ENCODE data around the gene PHF24.

PHF24 gene

GRCh38 chr9:34996905-34997279 lies 38.8 kb downstream of the PHF24 start:
- Histone ChIP-seq H3K36me3 (ENCODE audit: control insufficient read depth in 1 of 2, insufficient read depth in 2 of 2, low read depth in 1 of 2, low read length in 2 of 2) (peaks cover 31 to 35% of the 10 kb centered on the region in 2 experiments), H2BK120ac (ENCODE audit: low read depth, low read length) (no peak overlapping the region), H4K91ac (ENCODE audit: low read length) (no peak overlapping the region), H3K27ac (ENCODE audit: low read length, poor library complexity, severe bottlenecking) (no peak overlapping the region), H3K18ac (ENCODE audit: low read depth in 1 of 2, low read length in 2 of 2) (no peak overlapping the region), H2BK15ac (ENCODE audit: low read depth, poor library complexity, severe bottlenecking) (no peak overlapping the region), H3K4me3 (ENCODE audit: insufficient read depth in 1 of 2, low read depth in 1 of 2, low read length in 2 of 2) (no peak overlapping the region), H3K4me1 (ENCODE audit: control insufficient read depth, insufficient read depth, low read depth, low read length) (peaks cover 34% of the 10 kb centered on the region), H3K23ac (ENCODE audit: low read length in 2 of 2) (no peak overlapping the region), H3K79me1 (replicated peaks; ENCODE audit: low read length, poor library complexity, severe bottlenecking) (peaks cover 5% of the 10 kb centered on the region), H3K27me3 (ENCODE audit: control insufficient read depth in 1 of 2, insufficient read depth in 1 of 2, low read length in 2 of 2) (no peaks in the 10 kb centered on the region), H2AFZ (ENCODE audit: low read depth, low read length) (no peak overlapping the region), H4K8ac (ENCODE audit: low read length) (no peak overlapping the region), H2AK5ac (ENCODE audit: low read length, severe bottlenecking) (no peak overlapping the region), H3K4ac (ENCODE audit: low read depth in 1 of 2, low read length in 2 of 2) (no peak overlapping the region), H3K9me3 (ENCODE audit: control insufficient read depth, low read length) (no peaks in the 10 kb centered on the region), H2BK12ac (ENCODE audit: low read length in 2 of 2) (no peak overlapping the region), H2BK5ac (ENCODE audit: low read depth, low read length, poor library complexity, severe bottlenecking) (no peak overlapping the region), H3K4me2 (ENCODE audit: low read length, poor library complexity, severe bottlenecking) (no peak overlapping the region), H3K14ac (ENCODE audit: low read length in 2 of 2) (no peak overlapping the region), H3K9ac (ENCODE audit: low read length) (no peak overlapping the region)
- WGBS = 88% methylated on average over 10 of the region's 10 CpGs
- no peak for DNase-seq

- no peak overlapping the region for H2BK12ac ChIP-seq (ENCODE audit: low read length in 2 of 2)
- H4K8ac ChIP-seq (ENCODE audit: low read length) = no peak overlapping the region
- no peak overlapping the region for H3K4me2 ChIP-seq (ENCODE audit: low read length, poor library complexity, severe bottlenecking)
- no peak overlapping the region for H4K91ac ChIP-seq (ENCODE audit: low read length)
- H2AFZ ChIP-seq (ENCODE audit: low read depth, low read length) = no peak overlapping the region
- no peak overlapping the region for H3K27ac ChIP-seq (ENCODE audit: low read length, poor library complexity, severe bottlenecking)
- H3K27me3 ChIP-seq (ENCODE audit: control insufficient read depth in 1 of 2, insufficient read depth in 1 of 2, low read length in 2 of 2) = no peaks in the 10 kb centered on the region
- no peak overlapping the region for H3K14ac ChIP-seq (ENCODE audit: low read length in 2 of 2)
- no peak overlapping the region for H2BK15ac ChIP-seq (ENCODE audit: low read depth, poor library complexity, severe bottlenecking)
- H2AK5ac ChIP-seq (ENCODE audit: low read length, severe bottlenecking) = no peak overlapping the region
- no peak overlapping the region for H3K23ac ChIP-seq (ENCODE audit: low read length in 2 of 2)
- peaks cover 5% of the 10 kb centered on the region for H3K79me1 ChIP-seq (replicated peaks; ENCODE audit: low read length, poor library complexity, severe bottlenecking)
- no peak overlapping the region for H3K4me3 ChIP-seq (ENCODE audit: insufficient read depth in 1 of 2, low read depth in 1 of 2, low read length in 2 of 2)
- H2BK5ac ChIP-seq (ENCODE audit: low read depth, low read length, poor library complexity, severe bottlenecking) = no peak overlapping the region
- no peak overlapping the region for H3K4ac ChIP-seq (ENCODE audit: low read depth in 1 of 2, low read length in 2 of 2)
- peaks cover 31 to 35% of the 10 kb centered on the region in 2 experiments for H3K36me3 ChIP-seq (ENCODE audit: control insufficient read depth in 1 of 2, insufficient read depth in 2 of 2, low read depth in 1 of 2, low read length in 2 of 2)
- H3K9ac ChIP-seq (ENCODE audit: low read length) = peak overlapping the region; percentile 9
- H2BK120ac ChIP-seq (ENCODE audit: low read depth, low read length) = no peak overlapping the region
- no peaks in the 10 kb centered on the region for H3K9me3 ChIP-seq (ENCODE audit: control insufficient read depth, low read length)
- H3K18ac ChIP-seq (ENCODE audit: low read depth in 1 of 2, low read length in 2 of 2) = no peak overlapping the region
- no peak for DNase-seq
- H3K4me1 ChIP-seq (ENCODE audit: control insufficient read depth, insufficient read depth, low read depth, low read length) = peaks cover 29% of the 10 kb centered on the region
Measured at GRCh38 chr9:34997379-34997781, 39.3 kb downstream of the PHF24 start.

- H3K9ac ChIP-seq (ENCODE audit: low read length) = peak overlapping the region; percentile 13
- H3K14ac ChIP-seq (ENCODE audit: low read length in 2 of 2) = no peak overlapping the region
- H2AK5ac ChIP-seq (ENCODE audit: low read length, severe bottlenecking) = no peak overlapping the region
- H3K27ac ChIP-seq (ENCODE audit: low read length, poor library complexity, severe bottlenecking) = no peak overlapping the region
- H3K79me1 ChIP-seq (replicated peaks; ENCODE audit: low read length, poor library complexity, severe bottlenecking) = peaks cover 5% of the 10 kb centered on the region
- no peak overlapping the region for H3K23ac ChIP-seq (ENCODE audit: low read length in 2 of 2)
- DNase-seq = no peak
- H3K9me3 ChIP-seq (ENCODE audit: control insufficient read depth, low read length) = no peaks in the 10 kb centered on the region
- H4K8ac ChIP-seq (ENCODE audit: low read length) = no peak overlapping the region
- no peak overlapping the region for H2BK12ac ChIP-seq (ENCODE audit: low read length in 2 of 2)
- no peak overlapping the region for H2AFZ ChIP-seq (ENCODE audit: low read depth, low read length)
- H4K91ac ChIP-seq (ENCODE audit: low read length) = no peak overlapping the region
- H3K4ac ChIP-seq (ENCODE audit: low read depth in 1 of 2, low read length in 2 of 2) = no peak overlapping the region
- H3K4me2 ChIP-seq (ENCODE audit: low read length, poor library complexity, severe bottlenecking) = no peak overlapping the region
- H3K4me3 ChIP-seq (ENCODE audit: insufficient read depth in 1 of 2, low read depth in 1 of 2, low read length in 2 of 2) = no peak overlapping the region
- H3K4me1 ChIP-seq (ENCODE audit: control insufficient read depth, insufficient read depth, low read depth, low read length) = peaks cover 22% of the 10 kb centered on the region
- H2BK15ac ChIP-seq (ENCODE audit: low read depth, poor library complexity, severe bottlenecking) = no peak overlapping the region
- 35% methylated on average over 1 of the region's 3 CpGs for WGBS
- no peak overlapping the region for H2BK5ac ChIP-seq (ENCODE audit: low read depth, low read length, poor library complexity, severe bottlenecking)
- peaks cover 31% of the 10 kb centered on the region in 2 experiments for H3K36me3 ChIP-seq (ENCODE audit: control insufficient read depth in 1 of 2, insufficient read depth in 2 of 2, low read depth in 1 of 2, low read length in 2 of 2)
- H3K18ac ChIP-seq (ENCODE audit: low read depth in 1 of 2, low read length in 2 of 2) = no peak overlapping the region
- H2BK120ac ChIP-seq (ENCODE audit: low read depth, low read length) = no peak overlapping the region
- no peaks in the 10 kb centered on the region for H3K27me3 ChIP-seq (ENCODE audit: control insufficient read depth in 1 of 2, insufficient read depth in 1 of 2, low read length in 2 of 2)
Measured at GRCh38 chr9:34998266-34998665, 40.2 kb downstream of the PHF24 start.

- no peak overlapping the region for H3K4me2 ChIP-seq (ENCODE audit: low read length, poor library complexity, severe bottlenecking)
- no peak overlapping the region for H4K8ac ChIP-seq (ENCODE audit: low read length)
- no peak overlapping the region for H2BK120ac ChIP-seq (ENCODE audit: low read depth, low read length)
- H3K18ac ChIP-seq (ENCODE audit: low read depth in 1 of 2, low read length in 2 of 2) = no peak overlapping the region
- H2AFZ ChIP-seq (ENCODE audit: low read depth, low read length) = no peak overlapping the region
- H2AK5ac ChIP-seq (ENCODE audit: low read length, severe bottlenecking) = no peak overlapping the region
- peaks cover 14% of the 10 kb centered on the region for H3K4me1 ChIP-seq (ENCODE audit: control insufficient read depth, insufficient read depth, low read depth, low read length)
- H3K36me3 ChIP-seq (ENCODE audit: control insufficient read depth in 1 of 2, insufficient read depth in 2 of 2, low read depth in 1 of 2, low read length in 2 of 2) = peaks cover 27 to 31% of the 10 kb centered on the region in 2 experiments
- no peaks in the 10 kb centered on the region for H3K27me3 ChIP-seq (ENCODE audit: control insufficient read depth in 1 of 2, insufficient read depth in 1 of 2, low read length in 2 of 2)
- no peak overlapping the region for H3K23ac ChIP-seq (ENCODE audit: low read length in 2 of 2)
- no peak overlapping the region for H2BK12ac ChIP-seq (ENCODE audit: low read length in 2 of 2)
- H2BK5ac ChIP-seq (ENCODE audit: low read depth, low read length, poor library complexity, severe bottlenecking) = no peak overlapping the region
- H3K79me1 ChIP-seq (replicated peaks; ENCODE audit: low read length, poor library complexity, severe bottlenecking) = peaks cover 5% of the 10 kb centered on the region
- H3K27ac ChIP-seq (ENCODE audit: low read length, poor library complexity, severe bottlenecking) = no peak overlapping the region
- no peak overlapping the region for H3K4ac ChIP-seq (ENCODE audit: low read depth in 1 of 2, low read length in 2 of 2)
- no peaks in the 10 kb centered on the region for H3K9me3 ChIP-seq (ENCODE audit: control insufficient read depth, low read length)
- no peak overlapping the region for H3K4me3 ChIP-seq (ENCODE audit: insufficient read depth in 1 of 2, low read depth in 1 of 2, low read length in 2 of 2)
- no peak overlapping the region for H4K91ac ChIP-seq (ENCODE audit: low read length)
- no peak for DNase-seq
- 93% methylated on average over 2 of the region's 2 CpGs for WGBS
- H3K14ac ChIP-seq (ENCODE audit: low read length in 2 of 2) = no peak overlapping the region
- no peak overlapping the region for H3K9ac ChIP-seq (ENCODE audit: low read length)
- H2BK15ac ChIP-seq (ENCODE audit: low read depth, poor library complexity, severe bottlenecking) = no peak overlapping the region
Measured at GRCh38 chr9:34999576-34999975, 41.5 kb downstream of the PHF24 start.

Measured in mesenchymal stem cell (in vitro differentiated cells and primary cell).